Measurements from ENCODE around the gene ADGRG6. TPM values are rescaled to one million over a fixed set of nuclear protein-coding genes. Genes with fewer than 3 reads are reported as not detected.

Gene ADGRG6
- total and polyA plus RNA-seq, 2 of the 8 experiments (the other 6 are each of a cell fraction or from before 2014, with no cell fraction given), result 1.1 to 6.2 TPM

- H4K5ac ChIP-seq (ENCODE audit: insufficient read length, low read depth, low read length), result no peak overlapping the region
- H3K23me2 ChIP-seq (ENCODE audit: low read depth, low read length), result no peaks in the 10 kb centered on the region
- no peak overlapping the region for H3K56ac ChIP-seq (replicated peaks; ENCODE audit: insufficient read length, low read depth, low read length)
- no peak overlapping the region for H2BK20ac ChIP-seq (ENCODE audit: low read length)
- H2BK120ac ChIP-seq (replicated peaks; ENCODE audit: low read depth, low read length), result no peak overlapping the region
- no peak overlapping the region for H3K9ac ChIP-seq (replicated peaks in 1 of 4; ENCODE audit: extremely low read depth in 1 of 4, low read depth in 3 of 4, low read length in 3 of 4)
- CTCF ChIA-PET (ENCODE audit: partially characterized antibody), result interaction anchor here (0.7 to 1.0 kb wide), 2 partner anchors 10 kb away, joined by 3 read pairs; no protein-coding TSS in a partner anchor
- DNase-seq (ENCODE audit: low read depth in 1 of 2, low spot score in 2 of 2) (no peak), FAIRE-seq (no peak)
- no peaks in the 10 kb centered on the region for H3K79me1 ChIP-seq (ENCODE audit: low read depth, low read length)
- no peaks in the 10 kb centered on the region for H4K20me1 ChIP-seq (replicated peaks in 1 of 2; ENCODE audit: control insufficient read depth in 1 of 2, insufficient read depth in 2 of 2, low read length in 2 of 2)
- H3K4me2 ChIP-seq (ENCODE audit: insufficient read depth in 1 of 2, low read depth in 2 of 2, low read length in 2 of 2), result no peak overlapping the region
- no peak overlapping the region for H3K4ac ChIP-seq (replicated peaks; ENCODE audit: insufficient read length, low read depth, low read length)
- no peak overlapping the region for H3K18ac ChIP-seq (ENCODE audit: extremely low read depth, low read length)
- H3K9me3 ChIP-seq (ENCODE audit: insufficient read depth in 2 of 2, low read depth in 1 of 2, low read length in 1 of 2), result no peaks in the 10 kb centered on the region
- no peak overlapping the region for H3K4me3 ChIP-seq (ENCODE audit: extremely low read depth in 1 of 4, insufficient read depth in 2 of 4, low read depth in 3 of 4, low read length in 4 of 4)
- no peak overlapping the region for H4K91ac ChIP-seq (replicated peaks; ENCODE audit: insufficient read length, low read length)
- no peak overlapping the region for H2BK5ac ChIP-seq (ENCODE audit: low read depth, low read length)
- no peak overlapping the region for H2AFZ ChIP-seq (ENCODE audit: low read length)
- no peaks in the 10 kb centered on the region for H3K79me2 ChIP-seq (ENCODE audit: control insufficient read depth in 1 of 2, insufficient read depth in 2 of 2, low read length in 2 of 2)
- 91% methylated on average over 2 of the region's 2 CpGs; no CpG with 5 or more reads in 1 of the 2 experiments for WGBS, 2 experiments (ENCODE audit: extremely low coverage in 1 of 2, insufficient coverage in 1 of 2, insufficient read length in 1 of 2, insufficient replicate concordance in 2 of 2, low coverage in 1 of 2, low lambda C conversion rate in 2 of 2, missing lambda C conversion rate in 1 of 2)
- no peaks in the 10 kb centered on the region for H3K4me1 ChIP-seq (replicated peaks in 1 of 4; ENCODE audit: control insufficient read depth in 3 of 4, insufficient read depth in 4 of 4, low read length in 3 of 4)
- H3K27ac ChIP-seq (ENCODE audit: low read depth, low read length), result no peak overlapping the region
- no peaks in the 10 kb centered on the region for H3K27me3 ChIP-seq (replicated peaks in 1 of 4; ENCODE audit: control insufficient read depth in 3 of 4, extremely low read depth in 1 of 4, insufficient read depth in 3 of 4, low read length in 3 of 4)
- no peak overlapping the region for H2BK15ac ChIP-seq (ENCODE audit: low read length)
- H2BK12ac ChIP-seq (ENCODE audit: low read depth, low read length), result no peak overlapping the region
- H3K36me3 ChIP-seq (ENCODE audit: control insufficient read depth in 2 of 4, insufficient read depth in 4 of 4, low read length in 3 of 4), result no peaks in the 10 kb centered on the region
- no peak overlapping the region for H4K8ac ChIP-seq (ENCODE audit: extremely low read depth, insufficient read depth, low read length)
- no peak overlapping the region for H2AK5ac ChIP-seq (ENCODE audit: low read depth, low read length)
- H3K14ac ChIP-seq (ENCODE audit: insufficient read length), result no peak overlapping the region
- POLR2A ChIA-PET (ENCODE audit: partially characterized antibody), result no interaction called here
- H3K23ac ChIP-seq (ENCODE audit: insufficient read length), result no peak overlapping the region
- no peak for TF ChIP-seq SP4 (IDR thresholded peaks at IDR 0.05; ENCODE audit: low read length)
- TF ChIP-seq CHD2 (IDR thresholded peaks at IDR 0.05; ENCODE audit: low read length), result no peak
- TF ChIP-seq CTBP2 (IDR thresholded peaks at IDR 0.05; ENCODE audit: borderline replicate concordance, insufficient read depth, insufficient read length, low read length), result no peak
- TF ChIP-seq GTF2F1 (IDR thresholded peaks at IDR 0.05; ENCODE audit: borderline replicate concordance, low read depth, low read length), result no peak
- no peak for TF ChIP-seq HDAC2 (IDR thresholded peaks at IDR 0.05; ENCODE audit: borderline replicate concordance in 1 of 2, low read depth in 2 of 2, low read length in 2 of 2)
- TF ChIP-seq TEAD4 (IDR thresholded peaks at IDR 0.05; ENCODE audit: low read depth, low read length), result no peak
These were observed 57.6 kb downstream of the ADGRG6 start for GRCh38 chr6:142359271-142359960.

All from H1 (cell line).